Measurements from ENCODE around the gene OR7G1.

The OR7G1 gene

DNA sequence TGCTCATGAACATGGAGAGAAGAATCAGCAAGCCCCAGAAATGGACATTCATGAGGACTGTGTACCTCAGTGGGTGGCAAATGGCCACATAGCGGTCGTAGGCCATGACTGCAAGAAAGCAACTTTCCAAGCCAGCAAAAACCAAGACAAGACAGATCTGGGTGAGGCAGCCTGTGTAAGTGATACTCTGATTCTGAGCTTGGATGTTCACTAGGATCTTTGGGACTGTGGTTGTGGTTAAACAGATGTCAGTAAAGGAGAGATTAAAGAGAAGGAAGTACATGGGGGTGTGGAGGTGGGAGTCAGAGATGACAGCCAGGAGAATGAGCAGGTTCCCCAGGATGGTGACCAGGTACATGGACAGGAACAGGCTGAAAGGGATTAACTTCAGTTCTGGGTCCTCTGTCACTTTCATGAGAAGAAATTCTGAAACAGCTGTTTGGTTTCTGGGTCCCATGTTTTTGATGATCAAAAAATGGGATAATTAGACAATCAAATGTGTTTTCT, at the start of gene OR7G1:
TSS of gene OR7G1 (minus strand) at position 457 of the 507 bp plus-strand sequence. CDS start at position 457, 0 bp downstream.
- DNase-seq (ENCODE audit: low read depth, low spot score): no peak

GRCh38 chr19:9165261-9165660, 49.7 kb upstream of the OR7G1 start:
- DNase-seq (ENCODE audit: low read depth, low spot score): no peak

GRCh38 chr19:9161427-9161826, 45.9 kb upstream of the OR7G1 start:
- DNase-seq (ENCODE audit: low read depth, low spot score): no peak

DNA sequence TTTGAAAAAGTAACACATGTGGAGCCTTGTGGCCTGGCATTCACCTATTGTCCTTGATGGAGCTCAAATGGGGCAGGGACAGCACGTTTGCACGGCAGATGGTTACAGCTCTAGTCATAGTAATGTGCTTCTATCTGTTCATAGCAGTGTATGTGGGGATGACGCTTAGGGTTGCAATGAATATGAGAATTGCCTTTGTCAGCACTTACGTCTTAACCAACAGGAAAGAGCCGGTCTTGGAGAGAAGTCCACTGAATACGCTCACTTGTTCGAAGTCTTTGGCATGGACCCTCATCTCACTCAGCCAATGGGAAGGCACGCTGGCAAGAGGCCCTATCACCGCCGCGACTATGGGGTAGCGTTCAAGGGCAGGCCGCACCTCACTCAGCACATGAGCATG, 44.3 kb upstream of the OR7G1 start:
- no peak for DNase-seq (ENCODE audit: low read depth, low spot score)

DNA sequence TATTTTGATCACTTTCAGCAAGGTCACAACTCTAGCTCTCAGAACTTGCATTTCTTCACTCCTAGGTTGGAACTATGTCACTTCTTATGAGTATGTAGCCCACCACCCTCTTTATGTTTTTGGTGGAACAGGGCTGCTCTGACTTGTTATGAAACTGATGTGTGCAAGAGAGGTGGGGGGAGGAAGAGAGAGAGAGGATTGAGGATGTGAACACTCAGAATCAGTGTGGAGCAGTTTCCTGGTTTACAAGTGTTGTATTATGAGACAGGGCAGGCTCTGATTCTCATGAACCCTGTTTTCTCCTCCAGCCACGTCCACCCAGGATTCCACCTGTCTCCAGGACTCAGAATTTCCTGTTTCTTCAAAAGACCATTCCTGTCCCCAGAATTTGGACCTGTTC, 40.7 kb upstream of the OR7G1 start:
- DNase-seq (ENCODE audit: low read depth, low spot score): no peak

DNA sequence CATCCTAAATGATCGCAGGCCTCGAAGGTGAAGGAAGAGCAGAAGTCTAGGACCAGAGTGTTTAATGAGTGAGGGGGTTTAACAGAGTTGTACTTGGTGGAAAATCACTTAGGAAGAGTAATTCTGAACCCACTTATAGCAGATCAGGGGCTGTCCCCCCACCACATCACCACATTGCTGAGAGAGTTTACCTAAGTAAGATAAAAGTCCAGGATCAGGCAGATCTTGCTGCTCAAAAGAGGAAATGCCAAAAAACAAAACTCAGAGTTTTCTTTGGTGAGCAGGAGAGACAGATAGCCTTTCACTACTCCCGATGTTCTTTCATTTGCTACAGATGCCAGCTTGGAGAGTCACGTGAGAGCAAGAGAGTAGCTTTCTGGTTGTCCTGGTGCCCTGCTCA, 40.0 kb upstream of the OR7G1 start:
- no peak for DNase-seq (ENCODE audit: low read depth, low spot score)

- DNase-seq (ENCODE audit: low read depth, low spot score): no peak
Observed at GRCh38 chr19:9151367-9151766, 35.8 kb upstream of the OR7G1 start.

DNA sequence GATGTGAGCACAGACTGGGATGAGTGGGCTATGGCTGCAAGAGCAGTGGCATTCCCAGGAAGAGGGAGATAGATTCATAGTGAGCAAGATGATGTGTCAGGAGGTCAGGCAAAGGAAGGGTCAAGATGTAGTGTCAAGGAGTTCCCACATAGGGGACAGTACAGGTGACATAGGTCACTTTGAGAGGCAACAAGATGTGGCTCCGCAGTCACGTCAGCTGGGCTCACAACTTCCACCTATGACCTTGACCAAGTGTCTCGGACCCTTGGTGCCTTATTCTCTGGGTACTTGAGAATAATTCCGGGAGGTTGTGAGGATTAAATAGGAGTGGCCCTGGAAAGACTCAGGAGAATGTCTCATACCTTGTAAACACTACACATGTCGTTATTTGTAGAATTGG, 35.1 kb upstream of the OR7G1 start:
- DNase-seq (ENCODE audit: low read depth, low spot score): no peak

- no peak for DNase-seq (ENCODE audit: low read depth, low spot score)
Observed at GRCh38 chr19:9149997-9150396, 34.4 kb upstream of the OR7G1 start.

GRCh38 chr19:9148697-9149096, 33.1 kb upstream of the OR7G1 start:
- no peak for DNase-seq (ENCODE audit: low read depth, low spot score)

DNA sequence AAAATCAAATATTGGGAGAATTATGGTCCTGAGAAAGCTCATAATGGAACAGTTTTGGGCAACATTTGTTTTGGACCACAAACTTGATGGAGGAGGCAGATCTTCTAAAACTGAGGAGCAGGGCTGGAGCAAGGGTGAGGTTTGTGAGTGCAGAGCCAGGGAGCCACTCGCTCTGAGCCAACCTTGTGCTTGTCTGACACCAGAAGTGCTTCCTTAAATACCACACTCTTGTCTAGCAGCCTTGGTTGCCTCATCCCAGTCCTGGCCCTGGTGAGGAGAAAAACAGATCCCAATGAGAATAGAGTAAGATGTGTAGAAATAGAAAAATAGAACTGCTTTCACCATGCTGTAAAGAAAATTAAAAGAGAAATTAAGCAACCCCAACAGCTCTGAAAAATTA, 31.3 kb upstream of the OR7G1 start:
- DNase-seq (ENCODE audit: low read depth, low spot score): no peak

- DNase-seq (ENCODE audit: low read depth, low spot score): no peak
Observed at GRCh38 chr19:9144920-9145319, 29.4 kb upstream of the OR7G1 start.

DNA sequence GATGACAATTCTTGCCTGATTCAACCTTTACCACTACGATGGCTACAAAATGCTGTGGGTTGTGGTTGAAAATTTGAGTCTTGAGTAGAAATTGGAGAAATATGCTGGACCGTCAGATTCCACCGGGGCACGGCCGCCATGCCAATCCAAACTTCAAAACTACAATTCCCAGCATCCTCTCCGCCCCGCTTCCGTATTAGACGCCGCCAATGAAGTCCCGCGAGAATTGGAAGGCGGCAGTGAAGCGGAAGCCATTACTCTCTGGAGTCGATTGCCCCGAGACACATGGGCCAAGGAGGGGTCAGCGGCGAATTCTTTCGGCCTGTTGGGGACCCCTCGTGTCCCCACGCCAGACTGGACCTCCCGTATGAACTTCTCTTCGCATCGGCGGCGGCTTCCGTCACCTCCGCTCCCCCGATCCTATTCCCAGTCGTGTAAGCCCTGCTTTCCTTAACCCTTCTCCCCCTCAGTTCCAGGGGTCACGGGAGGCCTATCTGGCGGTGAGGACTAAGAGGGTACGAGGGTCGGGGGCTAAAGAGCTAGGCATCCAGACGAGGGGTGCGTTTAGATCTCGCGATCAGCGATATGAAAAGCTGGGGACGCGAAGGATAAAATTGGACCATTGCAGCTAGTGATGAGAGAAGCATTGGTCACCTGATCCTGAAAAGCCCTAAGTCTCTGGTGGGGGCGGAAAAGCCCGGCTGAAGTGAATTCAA, 24.8 kb upstream of the OR7G1 start, which contains the start of gene ZNF317:
TSS of gene ZNF317 (plus strand) at position 239 of the 716 bp plus-strand sequence. CDS start 15,620 bp downstream, outside the sequence.
- DNase-seq (ENCODE audit: low read depth, low spot score): peak; percentile 82

- no peak for DNase-seq (ENCODE audit: low read depth, low spot score)
Observed at GRCh38 chr19:9139609-9140158, 24.1 kb upstream of the OR7G1 start.

- no peak for DNase-seq (ENCODE audit: low read depth, low spot score)
Observed at GRCh38 chr19:9132422-9132821, 16.9 kb upstream of the OR7G1 start.

GRCh38 chr19:9130965-9131364, 15.4 kb upstream of the OR7G1 start:
- no peak for DNase-seq (ENCODE audit: low read depth, low spot score)

DNA sequence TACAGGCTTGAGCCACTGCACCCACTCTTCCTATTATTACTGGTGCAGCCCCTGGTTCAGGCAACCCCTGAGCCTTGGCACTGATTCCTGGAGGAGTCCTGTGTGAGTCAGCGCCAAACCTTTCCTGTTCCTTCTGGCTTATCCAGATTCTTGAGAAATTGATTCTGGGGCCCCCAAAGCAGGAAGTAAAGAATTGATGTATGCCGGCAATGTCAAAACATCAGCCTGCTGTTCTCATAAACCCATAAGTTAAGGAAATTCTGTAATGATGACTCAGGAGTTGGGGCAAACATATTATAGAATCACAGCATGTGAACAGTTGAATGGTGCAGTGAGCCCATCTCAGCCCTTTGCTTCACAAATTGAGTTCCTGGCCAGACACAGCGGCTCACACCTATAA, 12.6 kb upstream of the OR7G1 start:
- DNase-seq (ENCODE audit: low read depth, low spot score): no peak

DNA sequence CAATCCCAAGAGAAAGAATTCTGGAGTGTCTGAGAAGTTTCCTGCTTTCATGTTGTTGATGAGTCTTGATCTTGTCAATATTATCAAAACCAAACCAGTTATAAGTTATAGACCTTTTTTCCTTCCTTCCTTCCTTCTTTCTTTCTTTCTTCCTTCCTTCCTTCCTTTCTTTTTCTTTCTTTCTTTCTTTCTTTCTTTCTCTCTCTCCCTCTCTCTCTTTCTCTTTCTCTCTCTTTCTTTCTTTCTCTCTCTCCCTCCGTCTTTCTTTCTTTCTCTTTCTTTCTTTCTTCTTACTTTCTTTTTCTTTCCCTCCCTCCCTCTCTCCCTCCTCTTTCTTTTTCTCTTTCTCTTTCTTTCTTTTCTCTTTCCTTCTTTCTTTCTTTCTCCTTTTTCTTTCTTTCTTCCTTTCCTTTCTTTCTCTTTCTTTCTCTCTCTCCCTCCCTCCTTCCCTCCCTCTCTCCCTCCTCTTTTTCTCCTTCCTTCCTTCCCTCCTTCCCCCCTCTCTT, 11.4 kb upstream of the OR7G1 start, which contains the start of gene OR7G3:
TSS of gene OR7G3 (minus strand) at position 51 of the 506 bp plus-strand sequence. CDS start at position 51, 0 bp downstream.
- DNase-seq (ENCODE audit: low read depth, low spot score): no peak

- no peak for DNase-seq (ENCODE audit: low read depth, low spot score)
Observed at GRCh38 chr19:9116547-9116946, 984 bp upstream of the OR7G1 start.

DNA sequence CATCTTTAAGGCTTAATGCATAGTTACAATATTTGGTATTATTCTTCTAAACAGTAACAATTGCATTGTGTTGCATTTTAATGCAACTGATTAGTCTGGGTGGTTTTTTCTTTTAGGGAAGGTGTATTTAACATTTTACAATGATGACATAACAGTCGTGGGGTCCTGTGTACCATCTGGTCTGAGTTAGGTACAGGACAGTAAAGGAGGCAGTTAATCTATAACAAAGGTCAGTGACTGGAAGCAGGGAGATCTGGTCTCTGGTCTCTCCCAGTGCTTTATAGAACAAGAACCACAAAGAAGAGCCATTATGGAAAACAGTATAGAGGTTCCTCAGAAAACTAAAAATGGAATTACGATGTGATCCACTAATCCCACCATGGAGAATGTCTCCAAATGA, 5.6 kb downstream of the OR7G1 start:
- DNase-seq (ENCODE audit: low read depth, low spot score): no peak

- no peak for DNase-seq (ENCODE audit: low read depth, low spot score)
Observed at GRCh38 chr19:9107375-9107774, 8.2 kb downstream of the OR7G1 start, which contains the start of gene OR7G2. Gene OR7G2 (minus strand): TSS chr19:9107475. CDS start chr19:9103243, 4,232 bp downstream.

GRCh38 chr19:9086761-9087160, 28.8 kb downstream of the OR7G1 start, which contains the start of gene OR1M1:
Gene OR1M1 (plus strand): TSS chr19:9087061. CDS start chr19:9093245, 6,184 bp downstream.
- no peak for DNase-seq (ENCODE audit: low read depth, low spot score)

- no peak for DNase-seq (ENCODE audit: low read depth, low spot score)
Observed at GRCh38 chr19:9078651-9079050, 36.9 kb downstream of the OR7G1 start.

All from smooth muscle cell of the brain vasculature (primary cell).